Activated naive CD8-positive, alpha-beta T cell (primary cell): ENCODE measurements around the gene CPEB3.
"Not testable (repeated sequence)": the region's sequence is repeated elsewhere in the genome, so short reads cannot be mapped to it uniquely, and the experiment has no call there.

Source experiments
- H3K27ac Mint-ChIP-seq: one replicate; pipeline ENCODE4 v1.8.0; 2021; ENCODE audit warnings: mixed read lengths
- H3K27me3 Mint-ChIP-seq: one replicate; pipeline ENCODE4 v1.8.0; 2021; ENCODE audit warnings: mixed read lengths
- H3K36me3 Mint-ChIP-seq: one replicate; pipeline ENCODE4 v1.8.0; 2021; ENCODE audit warnings: mixed read lengths
- H3K4me1 Mint-ChIP-seq: one replicate; pipeline ENCODE4 v1.8.0; 2021; ENCODE audit warnings: low read depth, mixed read lengths
- H3K4me3 Mint-ChIP-seq: one replicate; pipeline ENCODE4 v1.8.0; 2021; ENCODE audit warnings: mild to moderate bottlenecking, mixed read lengths
- H3K9me3 Mint-ChIP-seq: one replicate; pipeline ENCODE4 v1.8.0; 2021; ENCODE audit warnings: low read depth, mixed read lengths

The CPEB3 gene

GRCh38 chr10:92121686-92122492 lies 169.0 kb downstream of the CPEB3 start:
- Mint-ChIP-seq H3K27me3 (no peaks in the 10 kb centered on the region), H3K4me3 (no peak overlapping the region), H3K9me3 (no peaks in the 10 kb centered on the region), H3K36me3 (peaks cover 4% of the 10 kb centered on the region), H3K27ac (no peak overlapping the region), H3K4me1 (no peaks in the 10 kb centered on the region)

GRCh38 chr10:92119340-92119739 lies 171.5 kb downstream of the CPEB3 start:
- Mint-ChIP-seq H3K27ac (no peak overlapping the region), H3K36me3 (peaks cover 7% of the 10 kb centered on the region), H3K27me3 (no peaks in the 10 kb centered on the region), H3K9me3 (no peaks in the 10 kb centered on the region), H3K4me3 (no peak overlapping the region), H3K4me1 (no peaks in the 10 kb centered on the region)

GRCh38 chr10:92114917-92115316 lies 176.0 kb downstream of the CPEB3 start:
- not testable (repeated sequence) for H3K9me3 Mint-ChIP-seq, H3K4me3 Mint-ChIP-seq, H3K36me3 Mint-ChIP-seq, H3K4me1 Mint-ChIP-seq, H3K27me3 Mint-ChIP-seq, H3K27ac Mint-ChIP-seq

GRCh38 chr10:92113911-92114600 lies 176.8 kb downstream of the CPEB3 start:
- H3K36me3 Mint-ChIP-seq: peaks cover 5% of the 10 kb centered on the region
- H3K4me1 Mint-ChIP-seq: no peaks in the 10 kb centered on the region
- H3K4me3 Mint-ChIP-seq: no peak overlapping the region
- no peaks in the 10 kb centered on the region for H3K27me3 Mint-ChIP-seq
- H3K9me3 Mint-ChIP-seq: no peaks in the 10 kb centered on the region
- no peak overlapping the region for H3K27ac Mint-ChIP-seq

GRCh38 chr10:92112462-92112861 lies 178.4 kb downstream of the CPEB3 start:
- Mint-ChIP-seq H3K9me3 (no peaks in the 10 kb centered on the region), H3K4me3 (no peak overlapping the region), H3K27me3 (no peaks in the 10 kb centered on the region), H3K36me3 (peaks cover 5% of the 10 kb centered on the region), H3K27ac (no peak overlapping the region), H3K4me1 (no peaks in the 10 kb centered on the region)

- H3K27me3 Mint-ChIP-seq: no peaks in the 10 kb centered on the region
- no peak overlapping the region for H3K27ac Mint-ChIP-seq
- H3K36me3 Mint-ChIP-seq: peaks cover 5% of the 10 kb centered on the region
- H3K9me3 Mint-ChIP-seq: no peaks in the 10 kb centered on the region
- H3K4me3 Mint-ChIP-seq: no peak overlapping the region
- no peaks in the 10 kb centered on the region for H3K4me1 Mint-ChIP-seq
Observed at GRCh38 chr10:92111336-92111939, 179.4 kb downstream of the CPEB3 start.

- Mint-ChIP-seq H3K4me3 (no peak overlapping the region), H3K27me3 (no peaks in the 10 kb centered on the region), H3K36me3 (peaks cover 5% of the 10 kb centered on the region), H3K9me3 (no peaks in the 10 kb centered on the region), H3K27ac (no peak overlapping the region), H3K4me1 (no peaks in the 10 kb centered on the region)
Observed at GRCh38 chr10:92110039-92110794, 180.7 kb downstream of the CPEB3 start.

GRCh38 chr10:92108747-92109146 lies 182.1 kb downstream of the CPEB3 start:
- H3K36me3 Mint-ChIP-seq: peaks cover 3% of the 10 kb centered on the region
- H3K27ac Mint-ChIP-seq: no peak overlapping the region
- no peaks in the 10 kb centered on the region for H3K9me3 Mint-ChIP-seq
- H3K27me3 Mint-ChIP-seq: no peaks in the 10 kb centered on the region
- H3K4me3 Mint-ChIP-seq: no peak overlapping the region
- no peaks in the 10 kb centered on the region for H3K4me1 Mint-ChIP-seq

GRCh38 chr10:92108120-92108519 lies 182.8 kb downstream of the CPEB3 start:
- Mint-ChIP-seq H3K36me3 (peaks cover 3% of the 10 kb centered on the region), H3K9me3 (no peaks in the 10 kb centered on the region), H3K4me3 (no peak overlapping the region), H3K27me3 (no peaks in the 10 kb centered on the region), H3K4me1 (no peaks in the 10 kb centered on the region), H3K27ac (no peak overlapping the region)

GRCh38 chr10:92103376-92104090 lies 187.3 kb downstream of the CPEB3 start:
- no peak overlapping the region for H3K27ac Mint-ChIP-seq
- H3K4me1 Mint-ChIP-seq: no peaks in the 10 kb centered on the region
- H3K36me3 Mint-ChIP-seq: no peaks in the 10 kb centered on the region
- no peak overlapping the region for H3K4me3 Mint-ChIP-seq
- H3K9me3 Mint-ChIP-seq: no peaks in the 10 kb centered on the region
- H3K27me3 Mint-ChIP-seq: no peaks in the 10 kb centered on the region

- Mint-ChIP-seq H3K27me3 (no peaks in the 10 kb centered on the region), H3K27ac (no peak overlapping the region), H3K9me3 (no peaks in the 10 kb centered on the region)
Observed at GRCh38 chr10:92102601-92103213, 188.2 kb downstream of the CPEB3 start.

GRCh38 chr10:92094960-92095359 lies 195.9 kb downstream of the CPEB3 start:
- H3K4me3 Mint-ChIP-seq: no peak overlapping the region
- no peaks in the 10 kb centered on the region for H3K27me3 Mint-ChIP-seq
- no peak overlapping the region for H3K27ac Mint-ChIP-seq
- no peaks in the 10 kb centered on the region for H3K36me3 Mint-ChIP-seq
- H3K4me1 Mint-ChIP-seq: no peaks in the 10 kb centered on the region
- H3K9me3 Mint-ChIP-seq: no peaks in the 10 kb centered on the region

More at GRCh38 chr10:92102601-92103213, 188.2 kb downstream of the CPEB3 start:
- no peaks in the 10 kb centered on the region for H3K4me1 Mint-ChIP-seq
- H3K4me3 Mint-ChIP-seq: no peak overlapping the region
- H3K36me3 Mint-ChIP-seq: no peaks in the 10 kb centered on the region

GRCh38 chr10:92091965-92092364 lies 198.9 kb downstream of the CPEB3 start:
- no peak overlapping the region for H3K27ac Mint-ChIP-seq
- no peak overlapping the region for H3K4me3 Mint-ChIP-seq
- H3K36me3 Mint-ChIP-seq: no peaks in the 10 kb centered on the region
- H3K27me3 Mint-ChIP-seq: no peaks in the 10 kb centered on the region
- H3K9me3 Mint-ChIP-seq: no peaks in the 10 kb centered on the region
- peaks cover 3% of the 10 kb centered on the region for H3K4me1 Mint-ChIP-seq

GRCh38 chr10:92087750-92088395 lies 203.0 kb downstream of the CPEB3 start:
- Mint-ChIP-seq H3K27ac (no peak overlapping the region), H3K9me3 (no peaks in the 10 kb centered on the region), H3K4me1 (peaks cover 3% of the 10 kb centered on the region), H3K27me3 (no peaks in the 10 kb centered on the region), H3K36me3 (no peaks in the 10 kb centered on the region), H3K4me3 (no peak overlapping the region)
